Hypothalamus (tissue), 51 donors: ENCODE data around the gene CCDC102B.

Source experiments
- DNase-seq, 51 donors: peaks; one replicate each; lab custom pipeline; 2025; lab: John Stamatoyannopoulos, UW

CCDC102B gene

GRCh38 chr18:69067048-69067447, 269.2 kb downstream of the CCDC102B start:
- no peak for DNase-seq

- DNase-seq = no peak
These were observed 273.8 kb downstream of the CCDC102B start for GRCh38 chr18:69071680-69072079.

GRCh38 chr18:69081846-69082245, 284.0 kb downstream of the CCDC102B start:
- no peak for DNase-seq

DNA sequence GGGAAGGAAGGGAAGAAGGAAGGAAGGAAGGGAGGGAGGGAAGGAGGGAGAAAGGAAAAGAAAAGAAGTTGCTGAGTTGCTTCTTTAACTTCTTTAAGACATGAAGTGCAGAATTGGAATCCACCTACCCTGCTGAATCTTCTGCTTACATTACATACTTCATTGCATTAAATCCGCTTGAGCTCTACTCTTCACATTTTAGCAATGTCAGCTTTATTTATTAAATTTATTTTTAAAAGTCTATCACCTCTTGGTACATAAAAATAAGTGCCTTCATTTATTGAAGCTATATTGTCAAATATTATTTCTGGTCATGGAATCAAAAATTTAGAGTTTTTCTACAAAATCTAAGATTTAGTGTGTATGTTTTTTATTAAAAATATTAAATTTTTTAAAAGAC, 284.6 kb downstream of the CCDC102B start:
- no peak for DNase-seq

DNA sequence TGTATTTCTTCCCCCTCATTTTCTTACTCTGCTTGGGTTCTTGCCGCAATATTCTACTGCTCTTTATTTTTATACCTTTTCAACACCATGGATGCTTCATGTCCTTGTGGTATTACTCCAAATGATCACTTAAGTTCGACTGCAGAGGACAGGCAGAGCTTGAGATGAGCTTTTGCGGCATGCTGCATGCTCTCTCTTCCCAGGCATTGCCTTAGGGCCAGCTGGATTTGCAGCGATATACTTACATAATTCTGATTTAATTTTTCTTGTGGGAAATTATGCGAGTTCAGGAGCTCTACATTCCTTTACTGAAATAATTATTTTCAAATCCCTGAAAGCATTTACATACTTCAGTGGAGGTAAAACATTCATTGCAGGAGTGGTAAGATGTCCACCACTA, 288.1 kb downstream of the CCDC102B start:
- no peak for DNase-seq

- no peak for DNase-seq
These were observed 291.1 kb downstream of the CCDC102B start for GRCh38 chr18:69088973-69089372.

DNA sequence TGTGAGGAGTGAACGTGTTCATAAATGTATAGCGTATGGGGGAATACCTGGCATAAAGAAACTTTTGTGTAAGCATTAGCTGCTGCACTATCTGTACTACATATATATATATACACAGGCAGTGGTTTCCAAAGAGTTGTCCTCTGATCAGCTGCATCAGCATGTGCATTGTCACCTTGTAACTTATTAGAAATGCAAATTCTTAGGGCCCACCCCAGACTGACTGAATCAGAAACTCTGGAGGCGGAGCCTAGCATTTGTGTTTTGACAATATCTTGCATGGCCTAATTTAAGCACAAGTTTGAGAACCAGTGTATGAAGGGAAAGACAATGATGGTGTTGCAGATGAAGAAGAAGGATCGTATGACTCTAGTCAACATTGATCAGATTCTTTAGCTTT, 299.5 kb downstream of the CCDC102B start:
- DNase-seq = no peak

DNA sequence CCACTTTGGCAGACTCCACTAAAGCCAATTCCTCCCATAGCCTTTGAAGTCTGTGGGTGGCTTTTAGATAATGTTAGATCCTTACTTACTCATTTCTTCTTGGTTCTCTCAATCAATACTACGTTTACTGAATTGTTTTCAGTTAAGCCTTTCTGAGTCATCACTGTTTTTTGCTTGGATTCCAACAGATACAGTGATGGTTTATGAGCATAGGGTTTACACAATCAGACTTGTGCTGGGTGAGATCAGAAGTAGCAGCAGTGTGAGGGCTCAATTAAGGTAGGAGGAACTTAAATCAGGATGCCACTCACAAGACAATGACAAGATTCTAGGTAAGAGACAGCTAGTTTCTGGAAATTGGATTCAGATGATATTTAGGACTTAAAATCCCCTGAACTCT, 305.1 kb downstream of the CCDC102B start:
- no peak for DNase-seq
